ENCODE results near the gene HSPA12B. TPM values are rescaled to one million over a fixed set of nuclear protein-coding genes. Genes with fewer than 3 reads are reported as not detected.

The HSPA12B gene, protein sequence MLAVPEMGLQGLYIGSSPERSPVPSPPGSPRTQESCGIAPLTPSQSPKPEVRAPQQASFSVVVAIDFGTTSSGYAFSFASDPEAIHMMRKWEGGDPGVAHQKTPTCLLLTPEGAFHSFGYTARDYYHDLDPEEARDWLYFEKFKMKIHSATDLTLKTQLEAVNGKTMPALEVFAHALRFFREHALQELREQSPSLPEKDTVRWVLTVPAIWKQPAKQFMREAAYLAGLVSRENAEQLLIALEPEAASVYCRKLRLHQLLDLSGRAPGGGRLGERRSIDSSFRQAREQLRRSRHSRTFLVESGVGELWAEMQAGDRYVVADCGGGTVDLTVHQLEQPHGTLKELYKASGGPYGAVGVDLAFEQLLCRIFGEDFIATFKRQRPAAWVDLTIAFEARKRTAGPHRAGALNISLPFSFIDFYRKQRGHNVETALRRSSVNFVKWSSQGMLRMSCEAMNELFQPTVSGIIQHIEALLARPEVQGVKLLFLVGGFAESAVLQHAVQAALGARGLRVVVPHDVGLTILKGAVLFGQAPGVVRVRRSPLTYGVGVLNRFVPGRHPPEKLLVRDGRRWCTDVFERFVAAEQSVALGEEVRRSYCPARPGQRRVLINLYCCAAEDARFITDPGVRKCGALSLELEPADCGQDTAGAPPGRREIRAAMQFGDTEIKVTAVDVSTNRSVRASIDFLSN
- total RNA-seq (ENCODE audit: insufficient read depth, low replicate concordance) = 13.5 TPM

DNA sequence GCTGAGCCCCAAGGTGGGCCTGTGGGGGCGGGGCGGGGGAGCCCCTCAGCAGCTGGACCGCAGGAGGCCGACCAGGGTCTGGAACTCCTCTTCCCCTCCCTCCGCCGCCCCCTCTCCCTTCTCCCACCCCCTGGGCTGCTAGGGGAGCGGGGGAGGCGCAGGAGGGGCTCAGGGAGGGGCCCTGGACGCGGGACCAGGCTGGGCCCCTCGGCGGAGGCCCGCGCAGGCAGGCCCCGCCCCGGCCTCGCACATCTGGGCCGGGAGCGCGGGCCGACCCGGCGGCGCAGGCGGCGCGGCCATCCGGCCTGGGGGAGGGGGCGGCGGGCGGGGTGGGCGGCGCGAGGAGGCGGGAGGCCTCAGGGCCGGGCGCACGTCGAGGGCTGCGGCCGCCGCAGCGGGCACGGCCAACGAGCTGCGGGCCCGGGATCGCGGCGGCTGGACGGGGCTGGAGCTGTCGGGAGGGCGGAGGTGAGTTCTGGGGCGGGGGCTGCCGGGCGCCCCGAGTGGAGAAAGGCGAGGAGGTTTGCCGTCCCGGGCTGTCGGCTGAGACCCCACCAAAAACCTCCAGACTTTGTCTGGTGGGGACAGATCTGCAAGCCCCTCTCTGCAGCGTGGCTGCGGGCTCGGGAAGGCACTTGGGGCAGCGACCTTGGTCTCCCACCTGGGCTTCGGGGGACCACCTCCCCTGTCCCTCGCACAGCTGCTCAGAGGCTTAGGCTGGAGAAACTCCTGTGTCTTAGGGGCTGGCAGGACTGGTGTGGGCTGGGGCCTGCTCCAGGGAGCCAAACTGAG is at the start of gene HSPA12B:
HSPA12B (plus strand) TSS at position 359 of the 792 bp plus-strand sequence. CDS start 5,990 bp downstream, outside the sequence.
- DNase-seq (ENCODE audit: low spot score) = peak; percentile 71

DNA sequence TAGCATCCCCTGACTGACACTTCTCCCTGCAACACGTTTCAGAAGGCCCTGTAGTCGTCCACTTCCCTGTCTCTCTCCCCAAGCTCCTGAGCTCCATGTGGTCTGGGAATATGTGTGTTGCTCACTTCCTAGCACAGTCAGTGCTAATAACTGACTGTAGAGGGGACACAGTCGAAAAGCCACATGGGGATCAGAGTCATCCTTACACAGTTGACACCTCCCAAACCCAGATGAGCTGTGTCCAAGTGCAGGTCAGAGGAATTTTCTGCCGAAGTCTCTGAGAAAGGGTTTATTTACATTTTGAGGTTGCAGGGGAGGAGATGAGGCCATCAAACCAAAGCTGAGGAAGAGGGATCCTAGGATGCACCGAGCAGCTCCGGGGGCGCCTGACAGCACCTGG is 47.1 kb upstream of the HSPA12B start:
- DNase-seq (ENCODE audit: low spot score) = no peak

DNA sequence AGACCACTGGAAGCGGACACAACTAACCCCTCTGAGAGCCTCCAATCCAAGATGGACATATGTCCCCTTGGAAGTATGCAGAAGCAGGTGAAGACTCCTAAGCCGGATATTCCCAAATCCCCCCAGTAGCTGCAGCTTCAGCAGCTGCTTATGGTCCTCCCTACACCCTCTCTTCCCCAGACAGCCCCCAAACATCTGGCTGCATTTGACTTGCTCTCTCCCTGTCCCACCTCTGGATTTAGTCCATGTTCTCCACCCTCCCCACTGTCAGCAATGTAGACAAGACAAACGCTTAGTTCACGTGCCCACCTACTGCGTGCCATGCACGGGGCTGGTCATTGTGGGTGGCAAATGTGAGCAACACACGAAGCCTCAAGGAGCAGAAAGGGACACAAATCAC is 46.1 kb upstream of the HSPA12B start:
- no peak for DNase-seq (ENCODE audit: low spot score)

DNA sequence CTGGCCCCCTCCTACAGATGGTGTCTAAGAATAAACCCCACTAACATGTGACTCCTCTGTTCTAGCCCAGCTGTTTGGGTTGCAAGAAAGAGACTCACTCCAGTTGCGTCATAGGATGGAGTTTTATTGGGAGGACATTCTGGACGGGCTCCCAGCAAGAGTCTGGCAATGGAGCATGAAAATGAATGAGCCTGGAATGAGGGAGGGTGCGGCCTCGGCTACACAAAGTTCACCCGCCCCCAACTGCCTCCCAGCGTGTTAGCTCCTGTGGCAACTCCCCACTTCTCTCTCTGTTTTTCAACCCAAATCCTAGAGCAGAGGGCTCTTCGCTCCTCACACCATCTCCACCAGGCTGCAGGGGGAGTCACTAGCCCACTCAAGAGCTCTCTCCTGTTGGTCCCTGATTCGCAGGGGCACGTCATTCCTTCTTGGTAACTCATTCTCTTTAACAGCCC is 45.6 kb upstream of the HSPA12B start:
- peak; percentile 98 for DNase-seq (ENCODE audit: low spot score)

DNA sequence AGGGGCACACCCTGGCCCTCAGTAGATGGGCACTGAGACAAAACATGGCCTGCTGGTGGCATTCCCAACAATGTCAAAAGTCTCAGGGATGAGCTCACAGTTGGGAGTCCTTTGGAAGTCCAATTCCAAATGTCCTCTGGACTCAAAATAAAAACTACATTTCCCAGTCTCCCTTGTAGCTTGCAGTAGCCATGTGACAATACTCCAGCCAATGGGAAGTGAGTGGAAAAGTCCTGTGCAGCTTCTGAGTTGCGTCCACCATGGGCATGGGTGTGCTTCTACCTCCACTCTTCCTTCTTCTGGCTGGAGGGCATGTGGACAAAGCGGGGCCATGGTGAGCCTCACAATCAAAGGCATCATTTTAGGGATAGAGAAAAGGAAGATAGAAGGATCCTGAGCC is 44.8 kb upstream of the HSPA12B start:
- peak; percentile 75 for DNase-seq (ENCODE audit: low spot score)

DNA sequence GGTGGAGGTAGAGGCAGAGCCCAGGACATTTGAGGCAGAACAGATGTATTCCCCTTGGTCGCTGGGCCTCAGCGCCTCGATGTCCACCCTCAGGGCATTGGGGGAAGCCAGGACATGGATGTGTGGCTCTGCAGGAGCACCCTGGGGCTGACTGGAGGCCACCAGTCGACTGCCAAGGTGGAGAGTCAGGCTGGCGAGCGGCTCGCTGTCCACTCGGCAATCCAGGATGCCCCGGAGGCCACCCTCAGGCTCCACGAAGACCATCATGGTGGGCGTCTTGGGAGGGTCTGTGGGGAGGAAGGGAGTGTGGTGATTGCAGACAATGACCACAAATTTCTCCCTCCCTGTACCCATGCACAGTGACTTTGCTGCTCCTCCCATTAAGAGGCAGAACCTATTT is 42.5 kb upstream of the HSPA12B start:
- DNase-seq (ENCODE audit: low spot score) = no peak

DNA sequence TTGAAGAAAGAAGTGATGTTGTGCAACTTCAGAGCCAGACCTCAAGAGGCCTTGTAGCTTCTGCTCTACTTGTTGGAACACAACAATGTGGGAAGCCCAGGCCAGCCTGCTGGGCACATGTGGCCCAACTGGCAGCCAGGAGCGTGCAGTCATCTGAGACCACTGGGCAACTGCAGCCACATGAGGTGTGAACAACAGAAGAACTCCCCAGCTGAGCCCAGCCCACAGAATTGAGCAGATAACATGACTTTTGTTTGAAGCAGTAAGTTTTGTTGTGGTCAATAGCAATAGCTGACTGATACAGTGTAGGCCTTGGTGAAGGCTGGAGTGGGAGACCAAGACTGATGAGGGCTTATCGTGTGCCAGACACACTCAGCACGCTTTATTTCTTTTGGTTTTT is 42.1 kb upstream of the HSPA12B start:
- DNase-seq (ENCODE audit: low spot score) = no peak

DNA sequence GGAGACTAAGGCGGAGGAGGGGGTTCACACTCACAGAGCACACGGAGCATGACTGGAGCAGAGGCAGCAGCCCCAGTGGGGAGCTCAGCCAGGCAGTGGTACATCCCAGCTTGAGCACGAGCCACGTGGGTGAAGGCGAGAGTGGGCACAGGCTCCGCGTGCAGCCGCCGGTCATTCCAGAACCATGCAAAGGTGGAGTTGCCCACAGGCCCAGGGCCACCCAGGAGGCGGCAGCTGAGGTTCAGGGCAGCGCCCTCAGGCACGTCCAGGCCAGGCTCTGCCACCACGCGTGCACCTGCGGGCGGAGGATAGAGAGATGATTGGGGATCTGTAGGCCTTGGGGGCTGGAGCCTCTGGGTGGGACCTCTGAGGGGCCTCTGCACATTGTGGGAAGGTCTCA is 41.2 kb upstream of the HSPA12B start:
- no peak for DNase-seq (ENCODE audit: low spot score)

DNA sequence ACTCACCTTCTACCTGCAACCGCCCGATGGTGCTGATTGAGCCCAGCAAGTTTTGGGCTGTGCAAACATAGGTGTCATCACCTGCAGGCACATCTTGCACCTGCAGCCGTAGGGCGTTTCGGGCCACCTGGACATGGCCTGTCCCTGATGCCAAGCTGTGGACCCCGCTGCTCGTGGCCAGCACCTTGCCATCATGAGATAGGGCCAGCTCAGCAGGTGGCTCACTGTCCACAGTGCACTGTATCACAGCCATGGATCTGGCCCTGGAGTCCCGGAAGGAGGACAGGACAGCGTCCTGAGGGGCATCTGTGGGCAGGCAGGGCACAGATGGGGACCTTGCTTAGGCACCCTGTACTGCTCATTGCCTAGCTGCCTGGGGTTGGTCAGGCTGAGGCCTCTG is 40.6 kb upstream of the HSPA12B start:
- no peak for DNase-seq (ENCODE audit: low spot score)

DNA sequence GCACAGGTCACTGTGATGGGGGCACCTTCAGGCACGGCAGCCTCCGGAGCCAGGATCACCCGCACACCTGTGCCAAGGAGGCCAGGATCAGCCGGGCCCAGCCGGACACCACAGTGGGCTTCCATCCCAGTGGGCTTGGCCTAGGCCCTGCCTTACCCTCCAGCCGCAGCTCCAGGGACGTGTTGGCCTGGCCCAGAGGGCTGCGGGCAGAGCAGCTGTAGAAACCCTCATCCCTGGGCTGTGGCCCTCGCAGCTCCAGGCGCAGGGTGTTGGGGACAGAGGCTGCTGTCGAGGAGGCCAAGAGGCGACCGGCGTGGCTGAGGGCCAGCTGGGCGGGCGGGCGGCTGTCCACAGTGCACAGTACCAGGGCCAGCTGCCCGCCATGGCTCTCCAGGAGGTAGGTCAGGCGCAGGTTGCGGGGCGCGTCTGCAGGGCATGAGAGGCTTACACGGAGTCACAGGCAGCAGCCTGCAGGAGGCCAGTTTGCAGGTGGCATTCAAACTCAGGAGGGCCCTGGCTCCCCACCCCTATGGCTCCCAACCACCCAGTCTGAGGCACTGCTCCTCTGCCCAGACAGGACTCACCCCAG is 39.7 kb upstream of the HSPA12B start:
- DNase-seq (ENCODE audit: low spot score) = no peak

DNA sequence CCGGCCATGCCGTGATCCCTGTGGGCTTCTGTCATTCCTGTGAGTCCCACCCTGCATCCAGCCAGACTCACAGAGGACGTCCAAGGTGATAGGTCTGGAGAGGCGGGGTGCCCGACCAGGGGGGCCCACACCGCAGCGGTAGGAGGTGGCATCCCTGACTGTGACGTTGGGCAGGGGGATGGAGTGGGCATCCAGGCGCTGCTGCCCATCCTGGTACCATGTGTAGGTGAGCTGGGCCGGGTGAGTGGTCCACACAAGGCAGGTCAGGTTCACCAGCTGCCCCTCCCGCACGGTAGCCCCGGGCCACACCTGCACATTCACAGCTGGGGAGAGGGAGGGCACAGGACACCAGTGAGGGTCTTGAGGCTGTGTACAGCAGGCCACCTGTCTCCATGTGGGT is 39.1 kb upstream of the HSPA12B start:
- no peak for DNase-seq (ENCODE audit: low spot score)

DNA sequence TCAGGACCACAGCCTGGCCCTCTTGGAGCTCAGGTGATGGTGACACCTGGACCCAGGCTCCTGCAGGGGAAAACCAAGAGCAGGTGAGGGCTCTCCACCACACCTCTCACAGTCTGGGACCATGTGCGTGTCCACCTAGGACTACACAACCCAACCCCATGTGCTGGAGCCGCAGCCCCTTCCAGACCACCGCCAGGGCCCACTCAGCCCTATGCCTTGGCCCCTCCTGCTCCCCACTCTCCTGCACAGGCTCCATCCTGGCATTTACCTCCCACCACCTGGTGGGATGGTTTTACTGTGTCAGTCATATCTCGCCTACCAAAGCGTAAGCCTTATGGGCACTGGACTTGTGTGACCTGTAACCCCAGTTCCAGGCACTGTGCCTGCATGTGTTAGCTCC is 37.6 kb upstream of the HSPA12B start:
- DNase-seq (ENCODE audit: low spot score) = no peak

DNA sequence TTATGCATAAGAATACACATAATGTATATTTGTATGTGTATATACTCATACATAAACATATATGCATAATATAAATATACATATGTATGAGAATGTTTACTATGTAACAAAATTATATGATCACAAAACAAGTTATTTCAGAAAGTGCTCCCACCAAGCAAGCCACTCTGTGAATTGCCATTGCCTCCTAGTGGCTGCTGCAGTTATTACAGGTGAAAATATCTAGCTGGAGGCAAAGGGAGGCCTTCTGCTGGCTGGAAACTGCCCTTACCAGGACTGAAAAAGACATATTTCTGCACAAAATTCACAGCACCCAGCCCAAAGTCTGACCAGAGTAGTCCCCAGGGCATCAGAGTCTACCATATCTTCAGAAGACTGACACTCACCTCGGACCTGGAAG is 36.3 kb upstream of the HSPA12B start:
- DNase-seq (ENCODE audit: low spot score) = no peak

DNA sequence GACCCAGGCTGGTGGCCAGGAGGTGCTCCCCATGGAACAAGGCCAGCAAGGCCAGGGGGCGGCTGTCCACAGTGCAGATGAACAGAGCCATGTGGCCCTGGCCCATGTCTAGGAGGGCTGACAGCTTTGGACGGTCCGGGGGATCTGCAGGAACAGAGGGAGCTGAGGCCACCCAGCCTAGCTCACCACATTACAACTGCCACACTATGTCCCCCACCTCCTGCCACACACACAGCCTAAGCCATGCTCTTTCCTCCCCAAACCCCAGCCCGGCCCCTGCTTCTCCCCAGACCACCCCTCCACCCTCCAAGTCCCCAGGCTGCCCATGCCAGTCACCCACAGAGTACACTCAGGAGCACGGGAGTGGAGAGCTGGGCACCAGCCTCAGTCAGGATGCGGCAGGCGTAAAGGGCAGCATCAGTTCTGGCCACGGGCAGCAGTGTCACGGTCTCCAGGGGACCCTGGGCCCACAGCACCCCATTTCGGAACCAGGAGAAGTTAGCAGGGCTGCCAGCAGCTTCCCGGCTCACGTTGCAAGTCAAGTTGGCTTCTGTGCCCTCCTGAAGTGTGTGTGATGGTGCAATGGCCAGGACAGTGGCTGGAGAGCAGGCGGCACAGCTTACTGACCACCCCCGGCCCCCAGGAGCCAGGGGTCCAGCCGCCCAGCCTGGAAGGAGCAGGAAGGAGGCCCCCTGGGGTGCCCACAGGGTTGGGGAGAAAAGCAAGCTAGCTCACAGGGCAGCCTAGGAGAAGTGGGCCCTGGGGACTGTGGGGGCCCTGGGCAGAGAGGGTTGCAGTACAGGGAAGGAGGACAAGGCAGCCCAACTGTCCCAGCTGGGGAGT is 35.5 kb upstream of the HSPA12B start:
- no peak for DNase-seq (ENCODE audit: low spot score)

DNA sequence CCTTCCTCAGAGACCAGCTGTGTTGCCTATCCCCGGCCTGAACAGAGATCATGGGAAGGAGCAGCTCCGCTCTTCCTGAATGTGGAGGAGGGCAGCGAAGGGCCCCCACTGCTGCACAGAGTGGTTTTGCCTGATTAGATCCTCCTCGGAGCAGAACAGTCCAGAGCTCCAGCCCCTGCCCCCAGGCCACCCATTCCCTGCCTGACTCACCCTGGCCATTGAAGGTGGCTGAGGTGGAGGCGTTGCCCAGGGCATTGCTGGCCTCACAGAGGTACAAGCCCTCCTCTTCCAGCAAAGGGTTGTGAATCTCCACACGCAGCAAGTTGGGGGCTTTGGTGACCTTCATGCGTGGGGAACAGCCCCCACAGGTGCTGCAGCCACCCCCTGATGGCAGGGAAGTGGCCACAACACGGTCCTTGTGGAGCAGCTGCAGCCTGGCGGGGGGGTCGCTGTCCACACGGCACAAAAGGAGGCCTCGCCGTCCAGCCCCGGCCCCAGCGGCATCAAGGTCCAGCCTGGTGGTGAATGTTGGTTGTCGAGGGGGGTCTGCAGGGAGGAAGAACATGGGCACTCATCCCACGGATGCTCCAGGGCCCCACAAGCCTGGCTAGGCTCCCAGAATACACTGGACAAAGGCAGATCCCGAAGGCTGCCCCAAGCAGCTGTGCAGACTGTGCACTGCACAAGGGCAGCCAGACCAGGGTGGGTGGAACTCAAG is 34.7 kb upstream of the HSPA12B start:
- DNase-seq (ENCODE audit: low spot score) = peak; percentile 43

DNA sequence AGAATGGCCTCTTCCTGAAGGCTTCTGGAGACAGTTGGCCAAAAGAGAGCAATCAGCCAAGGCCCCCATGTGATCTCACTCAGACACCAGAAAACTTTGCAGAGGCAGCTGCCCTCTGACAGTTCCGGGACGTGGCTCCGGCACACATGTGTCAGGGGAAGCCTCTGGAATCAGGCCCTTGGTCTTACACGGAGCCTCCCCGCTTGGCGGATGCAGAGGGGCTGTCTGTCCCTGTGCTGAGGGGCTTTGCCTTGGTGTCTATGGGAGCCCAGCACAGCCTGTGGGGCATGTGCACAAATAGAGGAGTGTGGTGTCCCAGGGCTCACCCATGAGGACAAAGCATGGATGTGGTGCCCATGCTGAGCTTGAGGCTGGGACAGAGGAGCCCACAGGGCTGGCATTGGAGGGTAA is 33.9 kb upstream of the HSPA12B start:
- peak; percentile 60 for DNase-seq (ENCODE audit: low spot score)

DNA sequence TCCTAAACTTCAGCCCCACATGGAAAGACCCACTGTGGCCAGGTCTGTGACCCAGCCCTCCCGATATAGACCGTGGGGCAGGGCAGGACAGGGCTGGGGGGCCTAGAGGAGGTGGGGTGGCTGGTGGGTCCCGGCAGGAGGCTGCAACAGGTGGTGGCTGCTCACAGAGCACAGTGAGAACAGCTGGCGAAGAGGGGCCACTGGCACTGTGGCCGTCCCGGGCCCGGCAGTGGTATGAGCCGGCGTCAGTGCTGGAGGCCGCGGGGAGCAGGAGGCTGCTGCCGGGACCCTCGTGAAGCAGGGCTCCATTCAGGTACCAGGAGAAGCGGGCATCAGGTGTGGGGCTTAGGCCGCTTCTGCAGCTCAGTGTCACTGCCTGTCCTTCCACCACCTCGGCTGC is 33.4 kb upstream of the HSPA12B start:
- DNase-seq (ENCODE audit: low spot score) = no peak

DNA sequence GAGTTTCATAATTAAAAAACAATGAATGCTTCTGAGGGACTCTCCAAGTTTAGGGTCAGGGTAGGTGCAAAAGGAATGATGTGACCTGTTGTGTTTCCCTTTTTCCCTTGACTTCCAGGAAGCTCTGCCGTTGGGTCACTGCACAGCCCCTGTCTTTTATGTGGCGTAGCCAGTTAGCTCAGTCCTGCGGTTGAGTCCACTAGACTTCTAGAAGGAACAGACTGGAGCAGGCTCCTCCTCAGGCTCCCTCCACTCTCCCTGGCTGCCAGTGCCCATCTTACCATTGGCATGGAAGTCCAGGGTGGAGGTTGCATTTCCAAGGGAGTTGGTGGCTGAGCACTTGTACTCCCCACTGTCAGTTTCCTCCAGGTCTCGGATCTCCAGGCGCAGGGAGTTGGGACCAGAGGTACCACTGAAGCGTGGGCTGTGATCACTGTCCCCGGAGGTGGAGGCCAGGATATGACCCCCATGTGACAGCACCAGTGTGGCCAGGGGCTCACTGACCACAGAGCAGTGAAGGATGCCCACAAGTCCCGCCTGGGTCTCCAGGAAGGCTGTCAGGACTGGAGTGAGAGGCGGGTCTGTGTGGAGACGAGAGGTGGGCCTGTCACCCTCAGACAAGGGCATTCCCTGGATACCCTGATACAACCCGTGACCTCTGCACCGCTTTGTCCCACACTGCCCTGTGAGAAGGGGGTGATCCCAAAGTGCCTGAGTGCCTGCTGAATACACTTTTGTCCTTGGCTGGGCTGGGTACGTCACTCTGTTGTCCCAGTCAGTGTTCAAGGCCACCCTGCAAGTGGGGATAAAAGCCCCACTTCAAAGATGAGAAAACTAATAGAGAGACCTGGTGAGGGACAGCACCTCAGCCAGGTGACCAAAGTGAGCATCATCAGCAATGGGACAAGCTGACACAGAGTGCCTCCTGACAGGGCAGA is 31.2 kb upstream of the HSPA12B start:
- DNase-seq (ENCODE audit: low spot score) = no peak

All from umbilical cord (tissue), 2 donors.